Globus pallidus (tissue), 1 donor: ENCODE results near the gene LRIF1.
"Not testable (repeated sequence)": the region's sequence is repeated elsewhere in the genome, so short reads cannot be mapped to it uniquely, and the experiment has no call there.

Source experiments
- DNase-seq: peaks from one replicate; pipeline ENCODE4 v3.0.0-alpha.2; 2015; ENCODE audit warnings: low spot score

The LRIF1 gene

GRCh38 chr1:110951161-110951560 is 12.6 kb downstream of the LRIF1 start:
- no peak for DNase-seq

- no peak for DNase-seq
These were observed 15.5 kb downstream of the LRIF1 start for GRCh38 chr1:110948038-110948810.

- DNase-seq, result no peak
These were observed 18.1 kb downstream of the LRIF1 start for GRCh38 chr1:110945626-110946025.

GRCh38 chr1:110944806-110945205 is 18.9 kb downstream of the LRIF1 start:
- no peak for DNase-seq

GRCh38 chr1:110936567-110936966 is 27.2 kb downstream of the LRIF1 start:
- DNase-seq, result no peak

- not testable (repeated sequence) for DNase-seq
These were observed 32.6 kb downstream of the LRIF1 start for GRCh38 chr1:110931097-110931496.

GRCh38 chr1:110928904-110929303 is 34.8 kb downstream of the LRIF1 start:
- no peak for DNase-seq

- no peak for DNase-seq
These were observed 35.5 kb downstream of the LRIF1 start for GRCh38 chr1:110928191-110928590.

- no peak for DNase-seq
These were observed 36.1 kb downstream of the LRIF1 start for GRCh38 chr1:110927484-110928075.

- DNase-seq, result no peak
These were observed 41.8 kb downstream of the LRIF1 start for GRCh38 chr1:110921953-110922352.

GRCh38 chr1:110918016-110918415 is 45.7 kb downstream of the LRIF1 start:
- no peak for DNase-seq

- no peak for DNase-seq
These were observed 46.9 kb downstream of the LRIF1 start for GRCh38 chr1:110916669-110917306.

- no peak for DNase-seq
These were observed 47.5 kb downstream of the LRIF1 start for GRCh38 chr1:110916274-110916668.

GRCh38 chr1:110915804-110916203 is 47.9 kb downstream of the LRIF1 start:
- DNase-seq, result no peak

- DNase-seq, result no peak
These were observed 49.0 kb downstream of the LRIF1 start for GRCh38 chr1:110914676-110915075.

- DNase-seq, result no peak
These were observed 50.9 kb downstream of the LRIF1 start for GRCh38 chr1:110912784-110913183.

GRCh38 chr1:110903853-110904500 is 59.7 kb downstream of the LRIF1 start:
- no peak for DNase-seq

GRCh38 chr1:110902820-110903463 is 60.8 kb downstream of the LRIF1 start:
- DNase-seq, result no peak

- no peak for DNase-seq
These were observed 64.3 kb downstream of the LRIF1 start for GRCh38 chr1:110899458-110899843.

- no peak for DNase-seq
These were observed 64.8 kb downstream of the LRIF1 start for GRCh38 chr1:110898734-110899457.

- DNase-seq, result no peak
These were observed 66.0 kb downstream of the LRIF1 start for GRCh38 chr1:110897681-110898080.
